ENCODE measurements around the gene ZNF382.

DNA sequence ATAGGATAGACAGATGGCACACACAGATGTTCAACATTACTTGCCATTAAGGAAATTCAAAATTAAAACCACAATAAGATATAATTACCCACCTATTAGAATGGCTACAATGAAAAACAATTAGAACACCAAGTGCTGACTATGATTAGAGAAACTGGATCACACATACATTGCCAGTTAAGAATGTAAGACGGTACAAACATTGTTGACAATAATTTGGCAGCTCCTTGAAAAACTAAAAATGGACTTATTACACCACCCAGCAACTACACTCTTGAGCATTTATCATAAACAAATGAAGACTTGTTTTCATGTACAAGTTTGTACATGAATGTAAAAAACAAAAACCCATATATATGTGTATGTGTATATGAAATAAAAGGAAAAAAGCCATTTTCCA, 47.8 kb downstream of the ZNF382 start:
- TF ChIP-seq, protein P1, sequence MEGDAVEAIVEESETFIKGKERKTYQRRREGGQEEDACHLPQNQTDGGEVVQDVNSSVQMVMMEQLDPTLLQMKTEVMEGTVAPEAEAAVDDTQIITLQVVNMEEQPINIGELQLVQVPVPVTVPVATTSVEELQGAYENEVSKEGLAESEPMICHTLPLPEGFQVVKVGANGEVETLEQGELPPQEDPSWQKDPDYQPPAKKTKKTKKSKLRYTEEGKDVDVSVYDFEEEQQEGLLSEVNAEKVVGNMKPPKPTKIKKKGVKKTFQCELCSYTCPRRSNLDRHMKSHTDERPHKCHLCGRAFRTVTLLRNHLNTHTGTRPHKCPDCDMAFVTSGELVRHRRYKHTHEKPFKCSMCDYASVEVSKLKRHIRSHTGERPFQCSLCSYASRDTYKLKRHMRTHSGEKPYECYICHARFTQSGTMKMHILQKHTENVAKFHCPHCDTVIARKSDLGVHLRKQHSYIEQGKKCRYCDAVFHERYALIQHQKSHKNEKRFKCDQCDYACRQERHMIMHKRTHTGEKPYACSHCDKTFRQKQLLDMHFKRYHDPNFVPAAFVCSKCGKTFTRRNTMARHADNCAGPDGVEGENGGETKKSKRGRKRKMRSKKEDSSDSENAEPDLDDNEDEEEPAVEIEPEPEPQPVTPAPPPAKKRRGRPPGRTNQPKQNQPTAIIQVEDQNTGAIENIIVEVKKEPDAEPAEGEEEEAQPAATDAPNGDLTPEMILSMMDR (IDR thresholded peaks at IDR 0.05; ENCODE audit: borderline replicate concordance, extremely low read depth, low read length, poor library complexity, severe bottlenecking) = no peak
- TF ChIP-seq EZH2 (IDR thresholded peaks at IDR 0.05; ENCODE audit: borderline replicate concordance, low read depth, low read length, severe bottlenecking) = no peak
